Endothelial cell of umbilical vein (primary cell): Measurements from ENCODE around the gene PIP5K1C. TPM values are rescaled to one million over a fixed set of nuclear protein-coding genes. Genes with fewer than 3 reads are reported as not detected.

Source experiments
- BruUV-seq: library from RNA; stranded (reverse); fragments of 400-500 nt; replicated peaks from 2 replicates; lab custom pipeline; 2021; lab: Mats Ljungman, UMichigan
- CTCF ChIA-PET: fragments of 300-600, 350-600 bp; sonication (Branson Sonifier 250); formaldehyde crosslinking; loops from one replicate; lab custom pipeline; 2021; ENCODE audit warnings: antibody characterized with exemption, inconsistent platforms; lab: Charles Lee
- POLR2A ChIA-PET: fragments of 300-600, 350-600 bp; sonication (Branson Sonifier 250); formaldehyde crosslinking; loops from one replicate; lab custom pipeline; 2021; ENCODE audit warnings: antibody characterized with exemption, inconsistent platforms; lab: Charles Lee
- DNase-seq: peaks from one replicate; pipeline ENCODE4 v3.0.0-alpha.2; 2011; ENCODE audit warnings: low read depth, low spot score
- FAIRE-seq: peaks from 2 replicates; lab custom pipeline; 2011; peaks lifted over from hg19 to GRCh38; lab: Jason Lieb, UNC
- H2AFZ ChIP-seq: 2 replicates; pipeline ENCODE4 v1.6.0; 2012; ENCODE audit warnings: low read depth, low read length, control low read depth, inconsistent platforms
- H3K27ac ChIP-seq: 2 replicates; pipeline ENCODE4 v1.5.1; 2011; ENCODE audit warnings: low read depth, mild to moderate bottlenecking, control low read depth, low read length, moderate library complexity; ENCODE audit not compliant: insufficient read depth
- H3K27me3 ChIP-seq, 2 experiments: 2 replicates each; pipeline versions ENCODE4 v1.6.0 to v1.6.1; 2011; ENCODE audit warnings: low read length in 2 of 2, mixed read lengths in 1 of 2; ENCODE audit not compliant: control insufficient read depth in 2 of 2, insufficient read depth in 2 of 2
- H3K36me3 ChIP-seq, 2 experiments: 2 replicates in 1 of 2; 3 replicates in 1 of 2; pipeline ENCODE4 v1.5.1; 2011; ENCODE audit warnings: low read length in 2 of 2, mild to moderate bottlenecking in 1 of 2, moderate library complexity in 1 of 2; ENCODE audit not compliant: control insufficient read depth in 2 of 2, insufficient read depth in 2 of 2; ENCODE audit errors: extremely low read depth in 1 of 2
- H3K4me1 ChIP-seq: 3 replicates; pipeline ENCODE4 v1.5.1; 2011; ENCODE audit warnings: mild to moderate bottlenecking, low read length; ENCODE audit not compliant: control insufficient read depth, insufficient read depth; ENCODE audit errors: extremely low read depth
- H3K4me2 ChIP-seq: 2 replicates; pipeline ENCODE4 v1.6.1; 2011; ENCODE audit warnings: low read length, control low read depth, mixed read lengths; ENCODE audit not compliant: insufficient read depth
- H3K4me3 ChIP-seq, 3 experiments: fragments of 200-600 bp in 1 of 3; sonication (generic), shearing (Covaris generic) in 1 of 3; replicated peaks in 1 of 3; 2 replicates each; pipeline ENCODE4 v1.5.1; 2011 to 2016; ENCODE audit warnings: control low read depth in 3 of 3, low read length in 3 of 3, mild to moderate bottlenecking in 2 of 3, inconsistent platforms in 1 of 3, low read depth in 1 of 3, moderate library complexity in 1 of 3; ENCODE audit not compliant: insufficient read depth in 1 of 3
- H3K79me2 ChIP-seq: 2 replicates; pipeline ENCODE4 v1.6.0; 2012; ENCODE audit warnings: low read length, inconsistent platforms; ENCODE audit not compliant: control insufficient read depth, insufficient read depth
- H3K9ac ChIP-seq: replicated peaks from 2 replicates; pipeline ENCODE3; 2011; ENCODE audit warnings: low read length, control low read depth; ENCODE audit not compliant: insufficient read depth; ENCODE audit errors: extremely low read depth
- H3K9me1 ChIP-seq: replicated peaks from 3 replicates; pipeline ENCODE4 v1.6.0; 2011; ENCODE audit warnings: mild to moderate bottlenecking, low read length; ENCODE audit not compliant: control insufficient read depth, insufficient read depth; ENCODE audit errors: extremely low read depth
- H3K9me3 ChIP-seq: replicated peaks from 2 replicates; pipeline ENCODE4 v1.5.1; 2012; ENCODE audit warnings: low read length, inconsistent platforms; ENCODE audit not compliant: control insufficient read depth, insufficient read depth
- H4K20me1 ChIP-seq: replicated peaks from 2 replicates; pipeline ENCODE3; 2011; ENCODE audit warnings: mild to moderate bottlenecking, low read length; ENCODE audit not compliant: control insufficient read depth, insufficient read depth; ENCODE audit errors: extremely low read depth
- CTCF ChIP-seq, 2 donors: IDR thresholded peaks; 1 replicate in 1 of 2; 2 replicates in 1 of 2; pipeline ENCODE4 v1.5.1; 2011; ENCODE audit warnings: low read length in 2 of 2, mild to moderate bottlenecking in 2 of 2, moderate library complexity in 2 of 2, control low read depth in 1 of 2, inconsistent platforms in 1 of 2, low read depth in 1 of 2; ENCODE audit not compliant: insufficient read depth in 1 of 2; ENCODE audit errors: extremely low read depth in 1 of 2
- GATA2 ChIP-seq: IDR thresholded peaks from 2 replicates; pipeline ENCODE4 v1.7.0; 2011; ENCODE audit warnings: low read depth, mild to moderate bottlenecking, moderate library complexity, mixed read lengths, low read length; ENCODE audit not compliant: insufficient read length, insufficient read depth
- POLR2A ChIP-seq: IDR thresholded peaks from 2 replicates; pipeline ENCODE4 v1.6.1; 2012; ENCODE audit warnings: low read depth, mild to moderate bottlenecking, control low read depth, low read length
- dilution Hi-C: fragments of 300-500 bp; cut with MboI; formaldehyde crosslinking; loops from one replicate; pipeline ENCODE4 v1.15.0; 2019; ENCODE audit warnings: low sequenced_read_pairs; ENCODE audit not compliant: extremely low pct_ligation_motif_present
- intact Hi-C: fragments of 100-400 bp; cut with micrococcal nuclease; formaldehyde crosslinking; loops from one replicate; pipeline ENCODE4 v1.10.0; 2022
- polyA plus RNA-seq, 4 experiments: library from polyadenylated mRNA; depleted of rRNA in 3 of 4; stranded (reverse) in 3 of 4; unstranded in 1 of 4; fragments of >200 nt; gene quantifications; 2 replicates each; pipeline versions ENCODE4 v1.2.1 to v1.2.3, GENCODE V29; 2011 to 2012; ENCODE audit warnings: missing spikeins in 1 of 4
- total RNA-seq: library from RNA; stranded (reverse); gene quantifications from 2 replicates; pipeline ENCODE4 v1.2.3, GENCODE V29; 2021

The PIP5K1C gene
- total and polyA plus RNA-seq, 2 donors (not counting 3 experiments of a cell fraction or from before 2014, with no cell fraction given) = 31.6 to 79.5 TPM

GRCh38 chr19:3734310-3734600, 34.0 kb upstream of the PIP5K1C start:
- no peak for FAIRE-seq
- CTCF ChIA-PET = no interaction called here

More at GRCh38 chr19:3734310-3734600, 34.0 kb upstream of the PIP5K1C start:
- no peak overlapping the region for H3K4me3 ChIP-seq
- no peak for TF ChIP-seq POLR2A
- no peak for TF ChIP-seq GATA2
- TF ChIP-seq CTCF (IDR thresholded peaks at IDR 0.05; ENCODE audit: extremely low read depth in 1 of 2, insufficient read depth in 1 of 2, low read depth in 1 of 2, low read length in 2 of 2) = no peak
- H3K79me2 ChIP-seq = no peaks in the 10 kb centered on the region
- H2AFZ ChIP-seq = no peak overlapping the region
- POLR2A ChIA-PET = no interaction called here
- H4K20me1 ChIP-seq = no peaks in the 10 kb centered on the region
- H3K9ac ChIP-seq = no peak overlapping the region
- no peaks in the 10 kb centered on the region for H3K9me3 ChIP-seq
- intact Hi-C loops (no loop called here), dilution Hi-C loops (no loop called here)
- no peaks in the 10 kb centered on the region for H3K4me1 ChIP-seq
- no peak overlapping the region for H3K27ac ChIP-seq
- no TSS peak for BruUV-seq
- no peak for DNase-seq
- no peaks in the 10 kb centered on the region for H3K9me1 ChIP-seq
- H3K4me2 ChIP-seq = no peak overlapping the region
- no peaks in the 10 kb centered on the region for H3K36me3 ChIP-seq
- H3K27me3 ChIP-seq = no peaks in the 10 kb centered on the region
